HepG2 (cell line): ENCODE measurements around the gene SCMH1. TPM values are rescaled to one million over a fixed set of nuclear protein-coding genes. Genes with fewer than 3 reads are reported as not detected.

Source experiments
- BORCS8-MEF2B ChIP-seq: sonication (generic); formaldehyde crosslinking; IDR thresholded peaks from 2 replicates; pipeline ENCODE4 v1.8.0; 2022; ENCODE audit warnings: mild to moderate bottlenecking, missing genetic modification reagents
- CBX5 ChIP-seq: sonication (generic); formaldehyde crosslinking; IDR thresholded peaks from 2 replicates; pipeline ENCODE4 v1.4.0; 2020; ENCODE audit warnings: missing genetic modification reagents, borderline replicate concordance
- CREM ChIP-seq, 2 experiments: sonication (generic) in 1 of 2; formaldehyde crosslinking in 1 of 2; IDR thresholded peaks; 2 replicates each; pipeline versions ENCODE4 v1.4.0 to v1.6.1; 2016 to 2020; ENCODE audit warnings: antibody characterized with exemption in 1 of 2, mild to moderate bottlenecking in 1 of 2, missing genetic modification reagents in 1 of 2
- DMAP1 ChIP-seq: IDR thresholded peaks from 2 replicates; pipeline ENCODE4 v1.6.1; 2016
- JDP2 ChIP-seq: sonication (generic); formaldehyde crosslinking; IDR thresholded peaks from 2 replicates; pipeline ENCODE4 v1.8.1; 2022; ENCODE audit warnings: missing genetic modification reagents, borderline replicate concordance
- SKIL ChIP-seq: sonication (generic); formaldehyde crosslinking; IDR thresholded peaks from 2 replicates; pipeline ENCODE4 v1.8.0; 2022; ENCODE audit warnings: missing genetic modification reagents, mild to moderate bottlenecking, moderate library complexity, borderline replicate concordance
- TFDP1 ChIP-seq: IDR thresholded peaks from 2 replicates; pipeline ENCODE4 v1.6.1; 2016; ENCODE audit warnings: missing compliant biosample characterization, missing genetic modification reagents, borderline replicate concordance
- ZGPAT ChIP-seq: IDR thresholded peaks from 2 replicates; pipeline ENCODE4 v1.6.1; 2016; ENCODE audit warnings: mild to moderate bottlenecking
- ZMYM3 ChIP-seq: sonication (generic); formaldehyde crosslinking; IDR thresholded peaks from 2 replicates; pipeline ENCODE4 v1.5.1; 2020; ENCODE audit warnings: mild to moderate bottlenecking, missing genetic modification reagents
- ZNF274 ChIP-seq: sonication (generic); formaldehyde crosslinking; IDR thresholded peaks from 2 replicates; pipeline ENCODE4 v1.5.1; 2020; ENCODE audit warnings: mild to moderate bottlenecking, missing genetic modification reagents
- ZNF280D ChIP-seq: sonication (generic); formaldehyde crosslinking; IDR thresholded peaks from 2 replicates; pipeline ENCODE4 v1.5.1; 2020; ENCODE audit warnings: mild to moderate bottlenecking, missing genetic modification reagents
- ZNF512 ChIP-seq: sonication (generic); formaldehyde crosslinking; IDR thresholded peaks from 2 replicates; pipeline ENCODE4 v1.4.0; 2020; ENCODE audit warnings: mild to moderate bottlenecking, missing genetic modification reagents
- ZNF672 ChIP-seq: sonication (generic); formaldehyde crosslinking; IDR thresholded peaks from 2 replicates; pipeline ENCODE4 v1.8.1; 2022; ENCODE audit warnings: missing genetic modification reagents
- ZNF770 ChIP-seq: sonication (generic); formaldehyde crosslinking; IDR thresholded peaks from 2 replicates; pipeline ENCODE4 v1.5.0; 2020; ENCODE audit warnings: mild to moderate bottlenecking, missing genetic modification reagents
- polyA plus RNA-seq, 8 experiments: library from polyadenylated mRNA; depleted of rRNA in 3 of 8; stranded (reverse) in 7 of 8; unstranded in 1 of 8; fragments of >200 nt; fragmentation: Illumina TruSeq in 4 of 8; extraction: Trizol in 4 of 8; gene quantifications; 2 replicates each; pipeline versions ENCODE4 v1.2.1 to v1.2.3, GENCODE V29; 2011 to 2016; ENCODE audit warnings: low read depth in 4 of 8, missing spikeins in 1 of 8, mixed read lengths in 1 of 8; ENCODE audit not compliant: insufficient read depth in 1 of 8
- total RNA-seq, 5 experiments: library from RNA; depleted of rRNA; stranded (reverse); fragments of >200 nt; fragmentation: Illumina TruSeq; extraction: Trizol; gene quantifications; 2 replicates each; pipeline ENCODE4 v1.2.3, GENCODE V29; 2016; ENCODE audit warnings: low read depth in 1 of 5

SCMH1 gene
- total and polyA plus RNA-seq, 2 of the 13 experiments (the other 11 are each of a cell fraction or from before 2014, with no cell fraction given): 41.8 to 52.6 TPM

- TF ChIP-seq ZNF280D: no peak
- TF ChIP-seq ZNF770 (CRISPR knock-in tag): peak; percentile 71
- no peak for TF ChIP-seq JDP2 (CRISPR knock-in tag)
- peak; percentile 19; the same call in 1 of the 2 replicates for TF ChIP-seq ZMYM3 (CRISPR knock-in tag)
- 0 out of 2 replicates have a peak, but pooled peaks have one; percentile 23 for TF ChIP-seq DMAP1 (CRISPR knock-in tag)
- TF ChIP-seq SKIL: no peak
- TF ChIP-seq CBX5 (CRISPR knock-in tag): 0 out of 2 replicates have a peak, but pooled peaks have one; percentile 11
- TF ChIP-seq ZNF274 (CRISPR knock-in tag): peak; percentile 25; the same call in 1 of the 2 replicates
- TF ChIP-seq ZGPAT (CRISPR knock-in tag): peak; percentile 53; the same call in 1 of the 2 replicates
- peak; percentile 8; the same call in 1 of the 2 replicates for TF ChIP-seq TFDP1 (CRISPR knock-in tag)
- 0 out of 2 replicates have a peak, but pooled peaks have one; percentile 1 for TF ChIP-seq BORCS8-MEF2B (CRISPR knock-in tag)
- no peak for TF ChIP-seq CREM (IDR thresholded peaks at IDR 0.05)
- TF ChIP-seq CREM (CRISPR knock-in tag; IDR thresholded peaks at IDR 0.05): no peak
- TF ChIP-seq ZNF512 (CRISPR knock-in tag): 0 out of 2 replicates have a peak, but pooled peaks have one; percentile 40
- no peak for TF ChIP-seq ZNF672 (CRISPR knock-in tag)
Measured at GRCh38 chr1:41242342-41243078, 404 bp upstream of the SCMH1 start (continued).
